Bronchial epithelial cell (primary cell): ENCODE measurements around the gene RGL2. TPM values are rescaled to one million over a fixed set of nuclear protein-coding genes. Genes with fewer than 3 reads are reported as not detected.

Source experiments
- DNase-seq: peaks from one replicate; pipeline ENCODE4 v3.0.0-alpha.2; 2010; ENCODE audit warnings: low read depth
- FAIRE-seq: peaks from 2 replicates; lab custom pipeline; 2011; peaks lifted over from hg19 to GRCh38; lab: Jason Lieb, UNC
- H3K27me3 ChIP-seq: 2 replicates; pipeline ENCODE4 v1.5.1; 2011; ENCODE audit warnings: low read length; ENCODE audit not compliant: control insufficient read depth, insufficient read depth
- H3K36me3 ChIP-seq: 2 replicates; pipeline ENCODE4 v1.5.1; 2011; ENCODE audit warnings: low read length; ENCODE audit not compliant: control insufficient read depth, insufficient read depth
- H3K4me3 ChIP-seq: 2 replicates; pipeline ENCODE4 v1.5.1; 2011; ENCODE audit warnings: mild to moderate bottlenecking, low read depth, low read length, control low read depth
- CTCF ChIP-seq: IDR thresholded peaks from 2 replicates; pipeline ENCODE4 v1.5.1; 2011; ENCODE audit warnings: mild to moderate bottlenecking, moderate library complexity, low read length, control low read depth, inconsistent platforms; ENCODE audit not compliant: insufficient read depth, severe bottlenecking
- total RNA-seq: library from RNA; depleted of rRNA; stranded (reverse); fragments of >200 nt; gene quantifications from 2 replicates; pipeline ENCODE4 v1.2.1, GENCODE V29; 2014

Gene RGL2
- total RNA-seq, 1 donor from 2014 or later, result 22.6 TPM

- DNase-seq (no peak), FAIRE-seq (no peak)
- Histone ChIP-seq H3K4me3 (peak overlapping the region; percentile 49), H3K27me3 (no peaks in the 10 kb centered on the region), H3K36me3 (peaks cover 24% of the 10 kb centered on the region)
- TF ChIP-seq CTCF, result no peak
Measured at GRCh38 chr6:33318426-33319073, 19.8 kb upstream of the RGL2 start.

- FAIRE-seq, result peak; percentile 66
- Histone ChIP-seq H3K36me3 (peaks cover 24% of the 10 kb centered on the region), H3K27me3 (no peaks in the 10 kb centered on the region), H3K4me3 (peak within 1 kb of the TSS; percentile 49)
- TF ChIP-seq CTCF, result no peak
- peak; percentile 97 for DNase-seq
Measured at GRCh38 chr6:33317669-33318425, 19.1 kb upstream of the RGL2 start, which contains the start of gene ZBTB22. ZBTB22 (minus strand) TSS chr6:33317744; CDS start chr6:33316916, 828 bp downstream.

- Histone ChIP-seq H3K4me3 (peak overlapping the region; percentile 49), H3K36me3 (peaks cover 24% of the 10 kb centered on the region), H3K27me3 (no peaks in the 10 kb centered on the region)
- DNase-seq, result no peak
- TF ChIP-seq CTCF, result no peak
- no peak for FAIRE-seq
Measured at GRCh38 chr6:33317419-33317668, 18.6 kb upstream of the RGL2 start.

- H3K4me3 ChIP-seq, result peak overlapping the region; percentile 49
- H3K27me3 ChIP-seq, result no peaks in the 10 kb centered on the region
- TF ChIP-seq CTCF, result no peak
- DNase-seq (no peak), FAIRE-seq (no peak)
- H3K36me3 ChIP-seq, result peaks cover 24% of the 10 kb centered on the region
Measured at GRCh38 chr6:33316603-33317418, 18.1 kb upstream of the RGL2 start.

- FAIRE-seq (no peak), DNase-seq (no peak)
- Histone ChIP-seq H3K27me3 (no peaks in the 10 kb centered on the region), H3K36me3 (peaks cover 24% of the 10 kb centered on the region), H3K4me3 (no peak overlapping the region)
- no peak for TF ChIP-seq CTCF
Measured at GRCh38 chr6:33315793-33316602, 17.3 kb upstream of the RGL2 start.
